H9 (cell line): ENCODE data around the gene TREM1. TPM values are rescaled to one million over a fixed set of nuclear protein-coding genes. Genes with fewer than 3 reads are reported as not detected.

Experiments used
- DNase-seq: peaks from one replicate; pipeline ENCODE4 v3.0.0-alpha.2; 2017
- H2AFZ ChIP-seq: one replicate; pipeline ENCODE4 v1.6.1; 2013; ENCODE audit warnings: mild to moderate bottlenecking, low read length, control low read depth, moderate library complexity
- H2AK5ac ChIP-seq: 2 replicates; pipeline ENCODE4 v1.6.1; 2013; ENCODE audit warnings: low read length, control low read depth, mixed read lengths; ENCODE audit not compliant: insufficient read length
- H2BK120ac ChIP-seq: one replicate; pipeline ENCODE4 v1.6.1; 2013; ENCODE audit warnings: low read depth, mild to moderate bottlenecking, low read length, control low read depth, inconsistent platforms; ENCODE audit not compliant: poor library complexity, severe bottlenecking
- H2BK12ac ChIP-seq: 2 replicates; pipeline ENCODE4 v1.6.1; 2013; ENCODE audit warnings: low read length, control low read depth, mixed read lengths, low read depth; ENCODE audit not compliant: insufficient read length
- H2BK15ac ChIP-seq: 2 replicates; pipeline ENCODE4 v1.6.1; 2013; ENCODE audit warnings: low read depth, low read length, control low read depth
- H2BK20ac ChIP-seq: one replicate; pipeline ENCODE4 v1.6.1; 2013; ENCODE audit warnings: low read depth, mild to moderate bottlenecking, low read length, control low read depth, inconsistent platforms; ENCODE audit not compliant: poor library complexity, severe bottlenecking
- H2BK5ac ChIP-seq: 2 replicates; pipeline ENCODE4 v1.6.1; 2013; ENCODE audit warnings: low read length, control low read depth, mixed read lengths; ENCODE audit not compliant: insufficient read length
- H3K14ac ChIP-seq: 2 replicates; pipeline ENCODE4 v1.6.1; 2013; ENCODE audit warnings: low read length, control low read depth; ENCODE audit not compliant: insufficient read depth
- H3K18ac ChIP-seq: 2 replicates; pipeline ENCODE4 v1.6.1; 2013; ENCODE audit warnings: low read depth, mild to moderate bottlenecking, mixed read lengths, low read length, control low read depth; ENCODE audit not compliant: insufficient read length
- H3K23ac ChIP-seq: 2 replicates; pipeline ENCODE4 v1.6.1; 2013; ENCODE audit warnings: low read length, control low read depth, mixed read lengths, low read depth; ENCODE audit not compliant: insufficient read length
- H3K23me2 ChIP-seq: 2 replicates; pipeline ENCODE4 v1.6.1; 2013; ENCODE audit warnings: low read depth, mild to moderate bottlenecking, mixed read lengths, low read length, control low read depth; ENCODE audit not compliant: insufficient read length, poor library complexity, severe bottlenecking
- H3K27ac ChIP-seq: 2 replicates; pipeline ENCODE4 v1.5.1; 2013; ENCODE audit warnings: low read length, control low read depth, mixed read lengths, low read depth; ENCODE audit not compliant: insufficient read length
- H3K27me3 ChIP-seq: 2 replicates; pipeline ENCODE4 v1.6.1; 2013; ENCODE audit warnings: low read length, control low read depth, inconsistent platforms; ENCODE audit not compliant: insufficient read depth
- H3K4ac ChIP-seq: 2 replicates; pipeline ENCODE4 v1.6.1; 2013; ENCODE audit warnings: low read depth, mild to moderate bottlenecking, control low read depth, inconsistent platforms, low read length, moderate library complexity
- H3K4me1 ChIP-seq: 2 replicates; pipeline ENCODE4 v1.6.1; 2013; ENCODE audit warnings: low read length, control low read depth, inconsistent platforms; ENCODE audit not compliant: insufficient read depth
- H3K4me2 ChIP-seq: 2 replicates; pipeline ENCODE4 v1.6.1; 2013; ENCODE audit warnings: low read length, control low read depth, mixed read lengths; ENCODE audit not compliant: insufficient read length, insufficient read depth
- H3K56ac ChIP-seq: 2 replicates; pipeline ENCODE4 v1.6.1; 2013; ENCODE audit warnings: low read depth, mild to moderate bottlenecking, mixed read lengths, low read length, control low read depth; ENCODE audit not compliant: insufficient read length
- H3K79me1 ChIP-seq: 2 replicates; pipeline ENCODE4 v1.6.1; 2013; ENCODE audit warnings: low read depth, mild to moderate bottlenecking, moderate library complexity, low read length, control low read depth, inconsistent platforms; ENCODE audit not compliant: insufficient read depth, poor library complexity, severe bottlenecking
- H3K79me2 ChIP-seq: 2 replicates; pipeline ENCODE4 v1.6.1; 2013; ENCODE audit warnings: low read length, control low read depth, inconsistent platforms; ENCODE audit not compliant: insufficient read depth
- H3K9ac ChIP-seq: 2 replicates; pipeline ENCODE4 v1.6.1; 2013; ENCODE audit warnings: low read length, control low read depth, mixed read lengths; ENCODE audit not compliant: insufficient read length; ENCODE audit errors: extremely low read depth
- H3K9me3 ChIP-seq: one replicate; pipeline ENCODE4 v1.6.1; 2013; ENCODE audit warnings: low read depth, low read length, inconsistent platforms; ENCODE audit not compliant: control insufficient read depth
- H3T11ph ChIP-seq: one replicate; pipeline ENCODE4 v1.6.1; 2013; ENCODE audit warnings: mild to moderate bottlenecking, low read length, control low read depth, inconsistent platforms
- H4K20me1 ChIP-seq: one replicate; pipeline ENCODE4 v1.6.1; 2013; ENCODE audit not compliant: control insufficient read depth, insufficient read length, insufficient read depth
- H4K5ac ChIP-seq: 2 replicates; pipeline ENCODE4 v1.6.1; 2013; ENCODE audit warnings: low read depth, mild to moderate bottlenecking, mixed read lengths, low read length, control low read depth; ENCODE audit not compliant: insufficient read length
- H4K8ac ChIP-seq: replicated peaks from 2 replicates; pipeline ENCODE4 v1.6.1; 2013; ENCODE audit warnings: low read length, control low read depth, mixed read lengths, low read depth; ENCODE audit not compliant: insufficient read length
- H4K91ac ChIP-seq: 2 replicates; pipeline ENCODE4 v1.6.1; 2013; ENCODE audit warnings: low read depth, mild to moderate bottlenecking, moderate library complexity, mixed read lengths, low read length, control low read depth; ENCODE audit not compliant: insufficient read length
- H3K27ac Mint-ChIP-seq, 3 experiments: 2 replicates in 2 of 3; 3 replicates in 1 of 3; pipeline ENCODE4 v1.8.0; 2020 to 2021; ENCODE audit warnings: mixed read lengths in 3 of 3, mild to moderate bottlenecking in 1 of 3, moderate library complexity in 1 of 3
- H3K27me3 Mint-ChIP-seq: 2 replicates; pipeline ENCODE4 v1.8.0; 2021; ENCODE audit warnings: low read depth, mild to moderate bottlenecking, moderate library complexity, mixed read lengths
- H3K36me3 Mint-ChIP-seq, 3 experiments: 2 replicates in 2 of 3; 3 replicates in 1 of 3; pipeline ENCODE4 v1.8.0; 2020 to 2021; ENCODE audit warnings: low read depth in 3 of 3, mixed read lengths in 3 of 3; ENCODE audit not compliant: insufficient read depth in 1 of 3
- H3K4me1 Mint-ChIP-seq, 2 experiments: 2 replicates each; pipeline ENCODE4 v1.8.0; 2020; ENCODE audit warnings: mixed read lengths in 2 of 2
- H3K4me3 Mint-ChIP-seq, 2 experiments: 2 replicates in 1 of 2; 3 replicates in 1 of 2; pipeline ENCODE4 v1.8.0; 2020 to 2021; ENCODE audit warnings: mild to moderate bottlenecking in 2 of 2, mixed read lengths in 2 of 2, moderate library complexity in 1 of 2
- H3K9me3 Mint-ChIP-seq, 2 experiments: 2 replicates in 1 of 2; 3 replicates in 1 of 2; pipeline ENCODE4 v1.8.0; 2020; ENCODE audit warnings: mild to moderate bottlenecking in 2 of 2, mixed read lengths in 2 of 2, moderate library complexity in 1 of 2
- WGBS: extraction: QIAGEN DNeasy Blood & Tissue Kit; methylation state at CpG from one replicate; pipeline ENCODE4 v1.1.7; 2013; ENCODE audit warnings: missing lambda C conversion rate, low lambda C conversion rate, mixed read lengths; ENCODE audit not compliant: insufficient read length; ENCODE audit errors: extremely low coverage; 5-methylcytosine and 5-hydroxymethylcytosine counted together
- total RNA-seq: library from RNA; stranded (reverse); gene quantifications from 2 replicates; pipeline ENCODE4 v1.2.1, GENCODE V29; 2021
- TF ChIP-seq, protein P1 (sequence below): fragments of 200-600 bp; sonication (generic); conservative IDR thresholded peaks from 3 replicates; pipeline ENCODE4 v1.8.0; 2021; ENCODE audit warnings: antibody characterized with exemption, mild to moderate bottlenecking

Gene TREM1
- total RNA-seq, 1 experiment from 2014 or later, result not detected

- no peaks in the 10 kb centered on the region for H3K9me3 ChIP-seq
- H3K4me3 Mint-ChIP-seq, result no peak overlapping the region
These were observed 33.9 kb downstream of the TREM1 start for GRCh38 chr6:41252401-41253169.

More at GRCh38 chr6:41252401-41253169, 33.9 kb downstream of the TREM1 start:
- Histone ChIP-seq H3K79me2 (no peaks in the 10 kb centered on the region), H2BK12ac (no peak overlapping the region), H3K27ac (no peak overlapping the region), H3K23me2 (no peaks in the 10 kb centered on the region), H3K14ac (no peak overlapping the region), H2AK5ac (no peak overlapping the region), H3K23ac (no peak overlapping the region), H3K27me3 (no peaks in the 10 kb centered on the region), H4K91ac (no peak overlapping the region), H2AFZ (no peak overlapping the region), H3K4me2 (no peak overlapping the region), H4K5ac (no peak overlapping the region), H4K8ac (no peak overlapping the region), H3K79me1 (no peaks in the 10 kb centered on the region), H2BK20ac (no peak overlapping the region), H2BK120ac (no peak overlapping the region), H4K20me1 (no peaks in the 10 kb centered on the region), H3K4me1 (no peaks in the 10 kb centered on the region), H3K9ac (no peak overlapping the region), H3K18ac (no peak overlapping the region), H2BK15ac (no peak overlapping the region), H2BK5ac (no peak overlapping the region), H3K4ac (no peak overlapping the region), H3T11ph (no peak overlapping the region), H3K56ac (no peak overlapping the region)
- Mint-ChIP-seq H3K9me3 (no peaks in the 10 kb centered on the region; a peak in 1 of 5 replicates), H3K36me3 (no peaks in the 10 kb centered on the region), H3K27ac (no peak overlapping the region), H3K27me3 (peaks cover 24% of the 10 kb centered on the region), H3K4me1 (no peaks in the 10 kb centered on the region)
- WGBS, result no CpG with 5 or more reads among the region's 3 CpGs
- TF ChIP-seq, protein P1, sequence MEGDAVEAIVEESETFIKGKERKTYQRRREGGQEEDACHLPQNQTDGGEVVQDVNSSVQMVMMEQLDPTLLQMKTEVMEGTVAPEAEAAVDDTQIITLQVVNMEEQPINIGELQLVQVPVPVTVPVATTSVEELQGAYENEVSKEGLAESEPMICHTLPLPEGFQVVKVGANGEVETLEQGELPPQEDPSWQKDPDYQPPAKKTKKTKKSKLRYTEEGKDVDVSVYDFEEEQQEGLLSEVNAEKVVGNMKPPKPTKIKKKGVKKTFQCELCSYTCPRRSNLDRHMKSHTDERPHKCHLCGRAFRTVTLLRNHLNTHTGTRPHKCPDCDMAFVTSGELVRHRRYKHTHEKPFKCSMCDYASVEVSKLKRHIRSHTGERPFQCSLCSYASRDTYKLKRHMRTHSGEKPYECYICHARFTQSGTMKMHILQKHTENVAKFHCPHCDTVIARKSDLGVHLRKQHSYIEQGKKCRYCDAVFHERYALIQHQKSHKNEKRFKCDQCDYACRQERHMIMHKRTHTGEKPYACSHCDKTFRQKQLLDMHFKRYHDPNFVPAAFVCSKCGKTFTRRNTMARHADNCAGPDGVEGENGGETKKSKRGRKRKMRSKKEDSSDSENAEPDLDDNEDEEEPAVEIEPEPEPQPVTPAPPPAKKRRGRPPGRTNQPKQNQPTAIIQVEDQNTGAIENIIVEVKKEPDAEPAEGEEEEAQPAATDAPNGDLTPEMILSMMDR, result no peak
- no peak for DNase-seq
